ENCODE results near the gene HLA-DMA.
A peak's percentile ranks its signal among the peaks of the same experiment; 100 is the strongest.

HLA-DMA gene

DNA sequence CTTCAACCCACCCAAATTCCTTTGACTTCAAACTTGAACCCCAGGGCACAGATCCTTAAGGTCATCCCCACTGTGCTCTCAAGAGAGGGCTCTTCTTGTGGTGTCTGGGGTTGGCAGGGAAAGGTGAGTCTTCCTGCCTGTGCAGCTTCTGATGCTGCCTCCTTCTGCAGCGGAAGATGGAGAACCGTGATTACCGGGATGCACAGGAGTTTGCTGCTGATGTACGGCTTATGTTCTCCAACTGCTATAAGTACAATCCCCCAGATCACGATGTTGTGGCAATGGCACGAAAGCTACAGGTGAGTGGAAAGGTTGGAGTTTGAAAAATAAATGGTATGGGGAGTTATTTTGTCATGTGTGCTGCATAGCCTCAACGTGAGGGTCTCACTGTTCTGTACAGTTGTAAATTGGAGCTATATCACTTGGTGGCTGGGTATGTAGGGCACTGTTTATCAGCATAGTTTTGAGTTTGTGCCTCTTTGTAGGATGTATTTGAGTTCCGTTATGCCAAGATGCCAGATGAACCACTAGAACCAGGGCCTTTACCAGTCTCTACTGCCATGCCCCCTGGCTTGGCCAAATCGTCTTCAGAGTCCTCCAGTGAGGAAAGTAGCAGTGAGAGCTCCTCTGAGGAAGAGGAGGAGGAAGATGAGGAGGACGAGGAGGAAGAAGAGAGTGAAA, 24.5 kb upstream of the HLA-DMA start:
- DNase-seq (ENCODE audit: extremely low spot score) = no peak
- ChIA-PET POLR2A (interaction anchor here (10.0 kb wide), 1 partner anchor 6 kb away, joined by 369 read pairs; the partner anchor contains the start of gene BRD2), CTCF (no interaction called here)
- TF ChIP-seq SP1 (IDR thresholded peaks at IDR 0.05) (no peak), FOXK2 (IDR thresholded peaks at IDR 0.05) (no peak), TARDBP (IDR thresholded peaks at IDR 0.05) (no peak), NFRKB (IDR thresholded peaks at IDR 0.05) (no peak), FOXA1 (IDR thresholded peaks at IDR 0.05) (no peak), ELF4 (IDR thresholded peaks at IDR 0.05) (no peak), ARNT (IDR thresholded peaks at IDR 0.05) (no peak), FOXM1 (IDR thresholded peaks at IDR 0.05; ENCODE audit: borderline replicate concordance) (no peak), BHLHE40 (IDR thresholded peaks at IDR 0.05; ENCODE audit: borderline replicate concordance) (no peak), L3MBTL2 (conservative IDR thresholded peaks at IDR 0.05) (no peak), LEF1 (IDR thresholded peaks at IDR 0.05; ENCODE audit: borderline replicate concordance) (no peak), CTBP1 (IDR thresholded peaks at IDR 0.05; ENCODE audit: borderline replicate concordance) (no peak), ZNF384 (IDR thresholded peaks at IDR 0.05) (no peak), SUZ12 (IDR thresholded peaks at IDR 0.05) (no peak), HDGF (IDR thresholded peaks at IDR 0.05; ENCODE audit: borderline replicate concordance) (no peak)
- TF ChIP-seq, protein P1, sequence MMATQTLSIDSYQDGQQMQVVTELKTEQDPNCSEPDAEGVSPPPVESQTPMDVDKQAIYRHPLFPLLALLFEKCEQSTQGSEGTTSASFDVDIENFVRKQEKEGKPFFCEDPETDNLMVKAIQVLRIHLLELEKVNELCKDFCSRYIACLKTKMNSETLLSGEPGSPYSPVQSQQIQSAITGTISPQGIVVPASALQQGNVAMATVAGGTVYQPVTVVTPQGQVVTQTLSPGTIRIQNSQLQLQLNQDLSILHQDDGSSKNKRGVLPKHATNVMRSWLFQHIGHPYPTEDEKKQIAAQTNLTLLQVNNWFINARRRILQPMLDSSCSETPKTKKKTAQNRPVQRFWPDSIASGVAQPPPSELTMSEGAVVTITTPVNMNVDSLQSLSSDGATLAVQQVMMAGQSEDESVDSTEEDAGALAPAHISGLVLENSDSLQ (IDR thresholded peaks at IDR 0.05) = no peak

DNA sequence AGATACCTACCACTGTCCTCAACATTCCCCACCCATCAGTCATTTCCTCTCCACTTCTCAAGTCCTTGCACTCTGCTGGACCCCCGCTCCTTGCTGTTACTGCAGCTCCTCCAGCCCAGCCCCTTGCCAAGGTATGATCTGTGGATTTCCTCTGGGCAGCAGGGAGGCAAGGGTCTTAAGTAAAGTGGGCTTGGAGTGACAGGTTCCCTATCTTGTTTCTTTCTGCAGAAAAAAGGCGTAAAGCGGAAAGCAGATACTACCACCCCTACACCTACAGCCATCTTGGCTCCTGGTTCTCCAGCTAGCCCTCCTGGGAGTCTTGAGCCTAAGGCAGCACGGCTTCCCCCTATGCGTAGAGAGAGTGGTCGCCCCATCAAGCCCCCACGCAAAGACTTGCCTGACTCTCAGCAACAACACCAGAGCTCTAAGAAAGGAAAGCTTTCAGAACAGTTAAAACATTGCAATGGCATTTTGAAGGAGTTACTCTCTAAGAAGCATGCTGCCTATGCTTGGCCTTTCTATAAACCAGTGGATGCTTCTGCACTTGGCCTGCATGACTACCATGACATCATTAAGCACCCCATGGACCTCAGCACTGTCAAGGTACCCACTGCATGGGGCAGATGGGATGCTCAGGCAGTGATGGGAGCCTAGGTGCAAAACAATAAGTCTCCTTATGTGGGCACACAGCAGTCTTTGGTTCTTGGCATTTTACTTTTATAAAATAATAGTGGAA, 23.6 kb upstream of the HLA-DMA start:
- POLR2A ChIA-PET = no interaction called here
- no peak for TF ChIP-seq CTBP1 (IDR thresholded peaks at IDR 0.05; ENCODE audit: borderline replicate concordance)
- no peak for TF ChIP-seq SP1 (IDR thresholded peaks at IDR 0.05)
- TF ChIP-seq NFRKB (IDR thresholded peaks at IDR 0.05) = no peak
- TF ChIP-seq, protein P1 (IDR thresholded peaks at IDR 0.05) = no peak
- TF ChIP-seq FOXA1 (IDR thresholded peaks at IDR 0.05) = no peak
- no peak for TF ChIP-seq ARNT (IDR thresholded peaks at IDR 0.05)

DNA sequence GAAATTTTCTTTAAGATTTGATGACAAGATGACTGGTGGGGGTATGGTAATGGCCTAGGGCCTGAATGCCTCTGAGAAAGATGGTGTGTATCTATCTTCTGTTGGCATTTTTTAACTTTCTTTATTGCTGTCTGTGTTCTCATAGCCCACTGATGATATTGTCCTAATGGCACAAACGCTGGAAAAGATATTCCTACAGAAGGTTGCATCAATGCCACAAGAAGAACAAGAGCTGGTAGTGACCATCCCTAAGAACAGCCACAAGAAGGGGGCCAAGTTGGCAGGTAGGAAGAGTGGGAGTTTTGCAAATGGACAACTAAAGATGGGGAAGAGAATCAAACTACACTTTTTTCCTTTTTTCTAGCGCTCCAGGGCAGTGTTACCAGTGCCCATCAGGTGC, 23.0 kb upstream of the HLA-DMA start:
- no peak for DNase-seq (ENCODE audit: extremely low spot score)
- CTCF ChIA-PET = interaction anchor here (1.5 kb wide), 1 partner anchor 9 kb away, joined by 7 read pairs; no protein-coding TSS in a partner anchor
- TF ChIP-seq ELF4 (IDR thresholded peaks at IDR 0.05) (no peak), TARDBP (IDR thresholded peaks at IDR 0.05) (no peak), CTBP1 (IDR thresholded peaks at IDR 0.05; ENCODE audit: borderline replicate concordance) (no peak), ZNF384 (IDR thresholded peaks at IDR 0.05) (no peak), ARNT (IDR thresholded peaks at IDR 0.05) (no peak), NFRKB (IDR thresholded peaks at IDR 0.05) (no peak), SP1 (IDR thresholded peaks at IDR 0.05) (no peak), HDGF (IDR thresholded peaks at IDR 0.05; ENCODE audit: borderline replicate concordance) (no peak), BHLHE40 (IDR thresholded peaks at IDR 0.05; ENCODE audit: borderline replicate concordance) (no peak), FOXA1 (IDR thresholded peaks at IDR 0.05) (no peak)
- POLR2A ChIA-PET = interaction anchor here (9.1 kb wide), 1 partner anchor 6 kb away, joined by 369 read pairs; no protein-coding TSS in a partner anchor

More for the DNA sequence above, 23.6 kb upstream of the HLA-DMA start:
- DNase-seq (ENCODE audit: extremely low spot score) = no peak
- CTCF ChIA-PET = interaction anchor here (1.5 kb wide), 1 partner anchor 8 kb away, joined by 7 read pairs; no protein-coding TSS in a partner anchor

DNA sequence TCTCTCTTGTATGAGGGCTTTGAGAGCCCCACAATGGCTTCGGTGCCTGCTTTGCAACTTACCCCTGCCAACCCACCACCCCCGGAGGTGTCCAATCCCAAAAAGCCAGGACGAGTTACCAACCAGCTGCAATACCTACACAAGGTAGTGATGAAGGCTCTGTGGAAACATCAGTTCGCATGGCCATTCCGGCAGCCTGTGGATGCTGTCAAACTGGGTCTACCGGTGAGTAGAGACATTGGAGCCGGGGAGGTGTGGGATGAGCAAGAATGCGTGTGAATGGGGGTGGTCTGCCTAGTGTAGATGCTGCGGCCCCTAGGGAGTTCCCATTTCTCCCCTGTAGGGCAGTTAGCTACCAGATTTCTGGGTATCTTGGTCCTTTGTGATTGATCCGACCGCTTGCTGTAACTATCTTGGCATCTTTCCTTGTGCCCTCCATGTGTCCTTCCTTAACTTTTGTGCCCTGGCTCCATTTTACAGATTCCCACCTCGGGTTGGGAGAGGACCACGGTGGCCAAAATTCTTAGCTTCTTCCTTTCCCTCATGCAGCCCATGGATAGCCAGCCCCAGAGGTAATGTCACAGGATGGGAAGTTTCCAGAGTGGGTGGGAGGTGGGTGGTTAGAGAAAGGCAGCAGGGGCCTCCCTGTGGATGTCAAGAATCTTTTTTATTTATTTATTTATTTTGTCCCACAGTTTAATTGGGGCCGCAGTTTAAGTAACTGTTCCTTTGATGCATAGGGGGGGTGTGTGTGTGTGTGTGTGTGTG, 21.8 kb upstream of the HLA-DMA start:
- CTCF ChIA-PET = interaction anchor here (2.2 kb wide), 1 partner anchor 10 kb away, joined by 19 read pairs; no protein-coding TSS in a partner anchor

DNA sequence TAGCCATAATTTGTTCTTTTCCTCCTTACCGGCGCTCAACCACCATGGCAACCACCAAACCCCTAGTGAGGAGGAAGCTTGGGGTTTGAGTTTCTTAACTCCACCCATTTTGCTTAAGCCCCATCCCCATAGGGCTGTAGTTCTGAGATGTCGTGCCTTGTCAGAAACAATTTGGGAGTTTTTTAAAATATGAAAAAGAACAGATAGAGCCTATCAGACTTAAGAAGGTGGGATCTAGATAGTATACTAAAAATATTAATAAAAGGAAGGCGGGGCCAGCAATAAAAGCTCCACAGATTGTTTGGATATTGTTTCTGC, 21.1 kb upstream of the HLA-DMA start:
- no peak for DNase-seq (ENCODE audit: extremely low spot score)
- CTCF ChIA-PET = interaction anchor here (2.2 kb wide), 1 partner anchor 11 kb away, joined by 19 read pairs; no protein-coding TSS in a partner anchor
- POLR2A ChIA-PET = interaction anchor here (5.4 to 10.4 kb wide), 4 partner anchors 8 to 80 kb away, joined by 113 to 369 read pairs (median 187); partner anchors contain the start of genes HLA-DMA and HLA-DMB
- TF ChIP-seq FOXA1 (IDR thresholded peaks at IDR 0.05) (no peak), BHLHE40 (IDR thresholded peaks at IDR 0.05; ENCODE audit: borderline replicate concordance) (no peak), FOXK2 (IDR thresholded peaks at IDR 0.05) (no peak), SUZ12 (IDR thresholded peaks at IDR 0.05) (no peak)
- TF ChIP-seq, protein P1 (IDR thresholded peaks at IDR 0.05) = no peak

More for the DNA sequence above, 21.8 kb upstream of the HLA-DMA start:
- TF ChIP-seq FOXK2 (IDR thresholded peaks at IDR 0.05) = no peak
- no peak for TF ChIP-seq SUZ12 (IDR thresholded peaks at IDR 0.05)
- no peak for TF ChIP-seq ZNF384 (IDR thresholded peaks at IDR 0.05)
- no peak for TF ChIP-seq SP1 (IDR thresholded peaks at IDR 0.05)
- TF ChIP-seq TARDBP (IDR thresholded peaks at IDR 0.05) = 0 out of 2 replicates have a peak, but pooled peaks have one; percentile 14
- POLR2A ChIA-PET = interaction anchor here (5.4 to 10.4 kb wide), 4 partner anchors 7 to 81 kb away, joined by 113 to 369 read pairs (median 187); partner anchors contain the start of genes HLA-DMA and HLA-DMB
- DNase-seq (ENCODE audit: extremely low spot score) = no peak
